ENCODE data around the gene TP53BP1.

DNA sequence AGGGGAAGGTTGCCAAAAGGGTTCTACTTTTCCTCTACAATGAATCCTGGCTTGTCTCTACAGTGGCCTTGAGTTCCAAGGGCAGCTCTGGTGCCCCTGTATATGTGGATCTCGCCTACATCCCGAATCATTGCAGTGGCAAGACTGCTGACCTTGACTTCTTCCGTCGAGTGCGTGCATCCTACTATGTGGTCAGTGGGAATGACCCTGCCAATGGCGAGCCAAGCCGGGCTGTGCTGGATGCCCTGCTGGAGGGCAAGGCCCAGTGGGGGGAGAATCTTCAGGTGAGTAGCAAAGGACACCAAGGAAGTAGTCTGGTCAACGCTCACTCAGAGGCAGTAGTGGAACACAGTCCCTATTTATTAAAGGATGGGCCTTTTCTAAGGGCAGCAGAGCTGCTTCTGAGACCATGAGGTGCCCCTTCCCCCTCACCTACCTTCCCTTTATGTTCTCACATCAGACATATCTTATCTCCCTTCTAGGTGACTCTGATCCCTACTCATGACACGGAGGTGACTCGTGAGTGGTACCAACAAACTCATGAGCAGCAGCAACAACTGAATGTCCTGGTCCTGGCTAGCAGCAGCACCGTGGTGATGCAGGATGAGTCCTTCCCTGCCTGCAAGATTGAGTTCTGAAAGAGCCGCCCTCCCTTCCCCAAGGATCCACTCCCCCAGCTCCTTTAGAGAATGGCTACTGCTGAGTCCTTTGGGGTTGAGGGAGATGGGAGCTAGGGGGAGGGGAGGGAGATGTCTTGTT, 36.8 kb upstream of the TP53BP1 start:
- TF ChIP-seq, protein P1, sequence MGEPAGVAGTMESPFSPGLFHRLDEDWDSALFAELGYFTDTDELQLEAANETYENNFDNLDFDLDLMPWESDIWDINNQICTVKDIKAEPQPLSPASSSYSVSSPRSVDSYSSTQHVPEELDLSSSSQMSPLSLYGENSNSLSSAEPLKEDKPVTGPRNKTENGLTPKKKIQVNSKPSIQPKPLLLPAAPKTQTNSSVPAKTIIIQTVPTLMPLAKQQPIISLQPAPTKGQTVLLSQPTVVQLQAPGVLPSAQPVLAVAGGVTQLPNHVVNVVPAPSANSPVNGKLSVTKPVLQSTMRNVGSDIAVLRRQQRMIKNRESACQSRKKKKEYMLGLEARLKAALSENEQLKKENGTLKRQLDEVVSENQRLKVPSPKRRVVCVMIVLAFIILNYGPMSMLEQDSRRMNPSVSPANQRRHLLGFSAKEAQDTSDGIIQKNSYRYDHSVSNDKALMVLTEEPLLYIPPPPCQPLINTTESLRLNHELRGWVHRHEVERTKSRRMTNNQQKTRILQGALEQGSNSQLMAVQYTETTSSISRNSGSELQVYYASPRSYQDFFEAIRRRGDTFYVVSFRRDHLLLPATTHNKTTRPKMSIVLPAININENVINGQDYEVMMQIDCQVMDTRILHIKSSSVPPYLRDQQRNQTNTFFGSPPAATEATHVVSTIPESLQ (CRISPR knock-in tag; conservative IDR thresholded peaks at IDR 0.05), result no peak
- TF ChIP-seq, protein P2, sequence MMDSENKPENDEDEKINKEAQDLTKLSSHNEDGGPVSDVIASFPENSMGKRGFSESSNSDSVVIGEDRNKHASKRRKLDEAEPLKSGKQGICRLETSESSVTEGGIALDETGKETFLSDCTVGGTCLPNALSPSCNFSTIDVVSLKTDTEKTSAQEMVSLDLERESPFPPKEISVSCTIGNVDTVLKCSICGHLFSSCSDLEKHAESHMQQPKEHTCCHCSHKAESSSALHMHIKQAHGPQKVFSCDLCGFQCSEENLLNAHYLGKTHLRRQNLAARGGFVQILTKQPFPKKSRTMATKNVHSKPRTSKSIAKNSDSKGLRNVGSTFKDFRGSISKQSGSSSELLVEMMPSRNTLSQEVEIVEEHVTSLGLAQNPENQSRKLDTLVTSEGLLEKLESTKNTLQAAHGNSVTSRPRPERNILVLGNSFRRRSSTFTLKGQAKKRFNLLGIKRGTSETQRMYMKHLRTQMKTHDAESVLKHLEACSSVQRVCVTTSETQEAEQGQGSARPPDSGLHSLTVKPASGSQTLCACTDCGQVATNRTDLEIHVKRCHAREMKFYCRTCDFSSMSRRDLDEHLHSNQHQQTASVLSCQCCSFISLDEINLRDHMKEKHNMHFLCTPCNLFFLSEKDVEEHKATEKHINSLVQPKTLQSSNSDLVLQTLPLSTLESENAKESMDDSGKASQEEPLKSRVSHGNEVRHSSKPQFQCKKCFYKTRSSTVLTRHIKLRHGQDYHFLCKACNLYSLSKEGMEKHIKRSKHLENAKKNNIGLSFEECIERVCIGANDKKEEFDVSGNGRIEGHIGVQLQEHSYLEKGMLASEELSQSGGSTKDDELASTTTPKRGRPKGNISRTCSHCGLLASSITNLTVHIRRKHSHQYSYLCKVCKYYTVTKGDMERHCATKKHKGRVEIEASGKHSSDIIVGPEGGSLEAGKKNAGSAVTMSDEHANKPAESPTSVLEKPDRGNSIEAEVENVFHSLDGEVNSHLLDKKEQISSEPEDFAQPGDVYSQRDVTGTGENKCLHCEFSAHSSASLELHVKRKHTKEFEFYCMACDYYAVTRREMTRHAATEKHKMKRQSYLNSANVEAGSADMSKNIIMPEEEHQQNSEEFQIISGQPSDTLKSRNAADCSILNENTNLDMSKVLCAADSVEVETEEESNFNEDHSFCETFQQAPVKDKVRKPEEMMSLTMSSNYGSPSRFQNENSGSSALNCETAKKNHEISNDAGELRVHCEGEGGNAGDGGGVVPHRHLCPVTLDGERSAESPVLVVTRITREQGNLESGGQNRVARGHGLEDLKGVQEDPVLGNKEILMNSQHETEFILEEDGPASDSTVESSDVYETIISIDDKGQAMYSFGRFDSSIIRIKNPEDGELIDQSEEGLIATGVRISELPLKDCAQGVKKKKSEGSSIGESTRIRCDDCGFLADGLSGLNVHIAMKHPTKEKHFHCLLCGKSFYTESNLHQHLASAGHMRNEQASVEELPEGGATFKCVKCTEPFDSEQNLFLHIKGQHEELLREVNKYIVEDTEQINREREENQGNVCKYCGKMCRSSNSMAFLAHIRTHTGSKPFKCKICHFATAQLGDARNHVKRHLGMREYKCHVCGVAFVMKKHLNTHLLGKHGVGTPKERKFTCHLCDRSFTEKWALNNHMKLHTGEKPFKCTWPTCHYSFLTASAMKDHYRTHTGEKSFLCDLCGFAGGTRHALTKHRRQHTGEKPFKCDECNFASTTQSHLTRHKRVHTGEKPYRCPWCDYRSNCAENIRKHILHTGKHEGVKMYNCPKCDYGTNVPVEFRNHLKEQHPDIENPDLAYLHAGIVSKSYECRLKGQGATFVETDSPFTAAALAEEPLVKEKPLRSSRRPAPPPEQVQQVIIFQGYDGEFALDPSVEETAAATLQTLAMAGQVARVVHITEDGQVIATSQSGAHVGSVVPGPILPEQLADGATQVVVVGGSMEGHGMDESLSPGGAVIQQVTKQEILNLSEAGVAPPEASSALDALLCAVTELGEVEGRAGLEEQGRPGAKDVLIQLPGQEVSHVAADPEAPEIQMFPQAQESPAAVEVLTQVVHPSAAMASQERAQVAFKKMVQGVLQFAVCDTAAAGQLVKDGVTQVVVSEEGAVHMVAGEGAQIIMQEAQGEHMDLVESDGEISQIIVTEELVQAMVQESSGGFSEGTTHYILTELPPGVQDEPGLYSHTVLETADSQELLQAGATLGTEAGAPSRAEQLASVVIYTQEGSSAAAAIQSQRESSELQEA (CRISPR knock-in tag; IDR thresholded peaks at IDR 0.05; ENCODE audit: not compliant biosample characterization), result no peak
- TF ChIP-seq POLR2AphosphoS2 (IDR thresholded peaks at IDR 0.05; ENCODE audit: low read depth, low read length), result no peak
- TF ChIP-seq ETV5 (CRISPR knock-in tag; IDR thresholded peaks at IDR 0.05; ENCODE audit: borderline replicate concordance), result no peak
- no peak for TF ChIP-seq ONECUT2 (CRISPR knock-in tag; IDR thresholded peaks at IDR 0.05)
- TF ChIP-seq EZH2 (conservative IDR thresholded peaks at IDR 0.05; ENCODE audit: low read depth, low read length), result no peak
- TF ChIP-seq ZZZ3 (CRISPR knock-in tag; IDR thresholded peaks at IDR 0.05; ENCODE audit: borderline replicate concordance), result no peak
- TF ChIP-seq, protein P3, sequence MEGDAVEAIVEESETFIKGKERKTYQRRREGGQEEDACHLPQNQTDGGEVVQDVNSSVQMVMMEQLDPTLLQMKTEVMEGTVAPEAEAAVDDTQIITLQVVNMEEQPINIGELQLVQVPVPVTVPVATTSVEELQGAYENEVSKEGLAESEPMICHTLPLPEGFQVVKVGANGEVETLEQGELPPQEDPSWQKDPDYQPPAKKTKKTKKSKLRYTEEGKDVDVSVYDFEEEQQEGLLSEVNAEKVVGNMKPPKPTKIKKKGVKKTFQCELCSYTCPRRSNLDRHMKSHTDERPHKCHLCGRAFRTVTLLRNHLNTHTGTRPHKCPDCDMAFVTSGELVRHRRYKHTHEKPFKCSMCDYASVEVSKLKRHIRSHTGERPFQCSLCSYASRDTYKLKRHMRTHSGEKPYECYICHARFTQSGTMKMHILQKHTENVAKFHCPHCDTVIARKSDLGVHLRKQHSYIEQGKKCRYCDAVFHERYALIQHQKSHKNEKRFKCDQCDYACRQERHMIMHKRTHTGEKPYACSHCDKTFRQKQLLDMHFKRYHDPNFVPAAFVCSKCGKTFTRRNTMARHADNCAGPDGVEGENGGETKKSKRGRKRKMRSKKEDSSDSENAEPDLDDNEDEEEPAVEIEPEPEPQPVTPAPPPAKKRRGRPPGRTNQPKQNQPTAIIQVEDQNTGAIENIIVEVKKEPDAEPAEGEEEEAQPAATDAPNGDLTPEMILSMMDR (CRISPR knock-in tag; IDR thresholded peaks at IDR 0.05), result no peak
- TF ChIP-seq ARNT (IDR thresholded peaks at IDR 0.05), result no peak
- TF ChIP-seq KDM5B (CRISPR knock-in tag; IDR thresholded peaks at IDR 0.05; ENCODE audit: borderline replicate concordance), result no peak
- no peak for TF ChIP-seq POLR2AphosphoS5 (IDR thresholded peaks at IDR 0.05; ENCODE audit: low read depth, low read length)
- no peak for TF ChIP-seq ZNF768 (CRISPR knock-in tag; IDR thresholded peaks at IDR 0.05)
- no peak for TF ChIP-seq ASH2L (IDR thresholded peaks at IDR 0.05; ENCODE audit: insufficient read length, low read depth, low read length)
- no peak for TF ChIP-seq NRL (CRISPR knock-in tag; IDR thresholded peaks at IDR 0.05; ENCODE audit: borderline replicate concordance)

Data from HepG2 (cell line).